WTC11 (cell line): ENCODE measurements around the gene NUP93. TPM values are rescaled to one million over a fixed set of nuclear protein-coding genes. Genes with fewer than 3 reads are reported as not detected.

Experiments used
- ATAC-seq: fragments of 200-7000 bp; cut with Tn5 transposase; 2 replicates; pipeline ENCODE4 v1.10.0; 2021; ENCODE audit warnings: mild to moderate bottlenecking, moderate library complexity
- CTCF ChIA-PET: fragments of 300-600 bp; sonication (Branson Sonifier 250); formaldehyde crosslinking; loops from one replicate; lab custom pipeline; 2021; ENCODE audit warnings: antibody characterized with exemption; lab: Charles Lee
- POLR2A ChIA-PET: fragments of 350-600 bp; sonication (Branson Sonifier 250); formaldehyde crosslinking; loops from one replicate; lab custom pipeline; 2021; ENCODE audit warnings: antibody characterized with exemption; lab: Charles Lee
- DNase-seq: peaks from one replicate; pipeline ENCODE4 v3.0.0; 2021; ENCODE audit warnings: low spot score
- H3K27ac Mint-ChIP-seq: 2 replicates; pipeline ENCODE4 v1.8.0; 2021; ENCODE audit warnings: mixed read lengths
- H3K27me3 Mint-ChIP-seq: 2 replicates; pipeline ENCODE4 v1.8.0; 2021; ENCODE audit warnings: low read depth, mild to moderate bottlenecking, moderate library complexity, mixed read lengths
- H3K36me3 Mint-ChIP-seq: 2 replicates; pipeline ENCODE4 v1.8.0; 2021; ENCODE audit warnings: mixed read lengths
- H3K4me1 Mint-ChIP-seq: 2 replicates; pipeline ENCODE4 v1.8.0; 2022; ENCODE audit warnings: mixed read lengths
- H3K4me3 Mint-ChIP-seq: 2 replicates; pipeline ENCODE4 v1.8.0; 2021; ENCODE audit warnings: mild to moderate bottlenecking, moderate library complexity, mixed read lengths
- H3K9me3 Mint-ChIP-seq: 2 replicates; pipeline ENCODE4 v1.8.0; 2021; ENCODE audit warnings: mixed read lengths
- CBFB ChIP-seq: sonication (generic); formaldehyde crosslinking; IDR thresholded peaks from 2 replicates; pipeline ENCODE4 v1.8.1; 2022; ENCODE audit warnings: mild to moderate bottlenecking, low read depth, missing genetic modification reagents
- CTCF ChIP-seq: fragments of 200-600 bp; IDR thresholded peaks from 2 replicates; pipeline ENCODE4 v1.8.0; 2022; ENCODE audit warnings: antibody characterized with exemption
- E2F4 ChIP-seq: sonication (generic); formaldehyde crosslinking; IDR thresholded peaks from 2 replicates; pipeline ENCODE4 v1.8.1; 2022; ENCODE audit warnings: low read depth, mild to moderate bottlenecking, moderate library complexity, missing genetic modification reagents, borderline replicate concordance
- EMX1 ChIP-seq: fragments of 250-450 bp; sonication (Bioruptor Pico); IDR thresholded peaks from 2 replicates; pipeline ENCODE4 v1.8.0; 2021; ENCODE audit warnings: mild to moderate bottlenecking
- ERG ChIP-seq: fragments of 250-450 bp; sonication (Bioruptor Pico); IDR thresholded peaks from 2 replicates; pipeline ENCODE4 v1.8.0; 2021; ENCODE audit warnings: mild to moderate bottlenecking
- ETV6 ChIP-seq: sonication (generic); formaldehyde crosslinking; IDR thresholded peaks from 2 replicates; pipeline ENCODE4 v1.8.1; 2022; ENCODE audit warnings: mild to moderate bottlenecking, missing genetic modification reagents
- GRHL2 ChIP-seq: fragments of 250-450 bp; sonication (Bioruptor Pico); IDR thresholded peaks from 2 replicates; pipeline ENCODE4 v1.8.0; 2022; ENCODE audit warnings: mild to moderate bottlenecking, moderate library complexity; ENCODE audit not compliant: insufficient replicate concordance, severe bottlenecking
- GTF2I ChIP-seq: fragments of 250-450 bp; sonication (Bioruptor Pico); conservative IDR thresholded peaks from 2 replicates; pipeline ENCODE4 v1.4.0; 2021; ENCODE audit warnings: mild to moderate bottlenecking
- HMGXB4 ChIP-seq: sonication (generic); formaldehyde crosslinking; IDR thresholded peaks from 2 replicates; pipeline ENCODE4 v1.8.1; 2023; ENCODE audit warnings: mild to moderate bottlenecking, moderate library complexity, missing genetic modification reagents
- IRF2 ChIP-seq: sonication (generic); formaldehyde crosslinking; IDR thresholded peaks from 2 replicates; pipeline ENCODE4 v1.8.0; 2022; ENCODE audit warnings: low read depth, missing genetic modification reagents, borderline replicate concordance
- JUN ChIP-seq: sonication (generic); formaldehyde crosslinking; IDR thresholded peaks from 2 replicates; pipeline ENCODE4 v1.8.0; 2023; ENCODE audit warnings: mild to moderate bottlenecking, missing genetic modification reagents
- MXD4 ChIP-seq: fragments of 250-450 bp; sonication (Bioruptor Pico); IDR thresholded peaks from 2 replicates; pipeline ENCODE4 v1.8.0; 2021; ENCODE audit warnings: mild to moderate bottlenecking, moderate library complexity, borderline replicate concordance
- NR1H2 ChIP-seq: sonication (generic); formaldehyde crosslinking; IDR thresholded peaks from 2 replicates; pipeline ENCODE4 v1.9.0; 2021; ENCODE audit warnings: mild to moderate bottlenecking, moderate library complexity, missing genetic modification reagents
- SMAD3 ChIP-seq: sonication (generic); formaldehyde crosslinking; IDR thresholded peaks from 2 replicates; pipeline ENCODE4 v1.8.0; 2022; ENCODE audit warnings: missing genetic modification reagents, mild to moderate bottlenecking, borderline replicate concordance
- SMAD4 ChIP-seq: sonication (generic); formaldehyde crosslinking; IDR thresholded peaks from 2 replicates; pipeline ENCODE4 v1.8.0; 2022; ENCODE audit warnings: mild to moderate bottlenecking, missing genetic modification reagents
- SOX15 ChIP-seq: fragments of 250-450 bp; sonication (Bioruptor Pico); IDR thresholded peaks from 2 replicates; pipeline ENCODE4 v1.9.0; 2021; ENCODE audit warnings: mild to moderate bottlenecking
- SP1 ChIP-seq: sonication (generic); formaldehyde crosslinking; conservative IDR thresholded peaks from 2 replicates; pipeline ENCODE4 v1.8.1; 2022; ENCODE audit warnings: missing genetic modification reagents
- ZNF219 ChIP-seq: sonication (generic); formaldehyde crosslinking; IDR thresholded peaks from 2 replicates; pipeline ENCODE4 v1.8.0; 2023; ENCODE audit warnings: missing genetic modification reagents, mild to moderate bottlenecking, borderline replicate concordance
- ZNF281 ChIP-seq: sonication (generic); formaldehyde crosslinking; IDR thresholded peaks from 2 replicates; pipeline ENCODE4 v1.8.0; 2023; ENCODE audit warnings: mild to moderate bottlenecking, missing genetic modification reagents
- ZNF396 ChIP-seq: fragments of 250-450 bp; sonication (Bioruptor Pico); IDR thresholded peaks from 2 replicates; pipeline ENCODE4 v1.8.0; 2021; ENCODE audit warnings: mild to moderate bottlenecking, moderate library complexity, borderline replicate concordance
- ZNF671 ChIP-seq: fragments of 250-450 bp; sonication (Bioruptor Pico); IDR thresholded peaks from 2 replicates; pipeline ENCODE4 v1.8.0; 2021; ENCODE audit warnings: mild to moderate bottlenecking
- ZSCAN18 ChIP-seq: fragments of 250-450 bp; sonication (Bioruptor Pico); IDR thresholded peaks from 2 replicates; pipeline ENCODE4 v2.1.2; 2022; ENCODE audit warnings: mild to moderate bottlenecking, moderate library complexity
- total RNA-seq: library from RNA; stranded (reverse); gene quantifications from 3 replicates; pipeline ENCODE4 v1.2.3, GENCODE V29; 2021

Gene NUP93
- total RNA-seq, 1 experiment from 2014 or later: 185 TPM

- Mint-ChIP-seq H3K4me3 (no peak overlapping the region), H3K36me3 (no peaks in the 10 kb centered on the region), H3K4me1 (peaks cover 61% of the 10 kb centered on the region), H3K27me3 (no peaks in the 10 kb centered on the region), H3K9me3 (no peaks in the 10 kb centered on the region), H3K27ac (peak overlapping the region; percentile 50; the same call in 1 of the 2 replicates)
- CTCF ChIA-PET: no interaction called here
- POLR2A ChIA-PET: no interaction called here
- DNase-seq (no peak), ATAC-seq (no peak)
- TF ChIP-seq ZNF671 (CRISPR knock-in tag) (no peak), SP1 (no peak), ZNF219 (CRISPR knock-in tag) (no peak), JUN (CRISPR knock-in tag) (no peak), ZNF396 (CRISPR knock-in tag) (no peak)
Measured at GRCh38 chr16:56788435-56788834, 58.5 kb downstream of the NUP93 start.

DNA sequence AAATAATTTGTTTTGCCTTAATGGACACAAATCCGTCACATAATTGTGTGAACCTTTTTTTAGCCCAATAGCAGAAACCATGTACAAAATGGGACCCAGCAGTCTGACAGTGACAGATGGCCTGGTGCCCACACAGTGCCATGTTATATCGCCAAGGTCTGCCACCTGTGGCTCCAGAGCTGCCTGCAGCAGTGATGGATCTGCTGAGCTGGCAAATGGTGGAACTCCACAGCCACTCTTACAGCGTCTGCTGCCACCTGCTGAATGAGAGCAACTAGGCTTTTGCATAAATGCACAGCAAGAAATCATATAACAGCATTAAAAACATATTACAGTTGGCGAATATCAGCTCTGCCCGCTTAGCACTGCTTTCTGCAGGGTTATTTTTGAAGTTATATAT lies 59.4 kb downstream of the NUP93 start:
- TF ChIP-seq E2F4: no peak
- no peak for TF ChIP-seq GTF2I (CRISPR knock-in tag)
- TF ChIP-seq HMGXB4 (CRISPR knock-in tag): no peak
- TF ChIP-seq ZNF396 (CRISPR knock-in tag): no peak
- no peak for TF ChIP-seq GRHL2 (CRISPR knock-in tag)
- TF ChIP-seq EMX1 (CRISPR knock-in tag): no peak
- no peak for TF ChIP-seq ZNF281 (CRISPR knock-in tag)
- TF ChIP-seq ETV6 (CRISPR knock-in tag): no peak
- TF ChIP-seq CTCF: no peak
- TF ChIP-seq ERG: no peak
- TF ChIP-seq SMAD3 (CRISPR knock-in tag): no peak
- no peak for TF ChIP-seq CBFB
- TF ChIP-seq SOX15 (CRISPR knock-in tag): no peak
- no peak for TF ChIP-seq ZSCAN18
- no peak for TF ChIP-seq IRF2
- no peak for TF ChIP-seq SMAD4 (CRISPR knock-in tag)
- no peak for TF ChIP-seq MXD4 (CRISPR knock-in tag)
- no peak for TF ChIP-seq NR1H2 (CRISPR knock-in tag)
- Mint-ChIP-seq H3K4me3 (no peak overlapping the region), H3K9me3 (no peaks in the 10 kb centered on the region), H3K36me3 (no peaks in the 10 kb centered on the region), H3K4me1 (peaks cover 59% of the 10 kb centered on the region), H3K27ac (no peak overlapping the region), H3K27me3 (no peaks in the 10 kb centered on the region)
- POLR2A ChIA-PET: no interaction called here
- CTCF ChIA-PET: interaction anchor here (0.6 to 1.5 kb wide), 6 partner anchors 10 to 275 kb away, joined by 3 to 6 read pairs (median 4); no protein-coding TSS in a partner anchor
- DNase-seq (no peak), ATAC-seq (no peak)
